Endothelial cell of umbilical vein (primary cell): ENCODE measurements around the gene ACIN1. TPM values are rescaled to one million over a fixed set of nuclear protein-coding genes. Genes with fewer than 3 reads are reported as not detected.

Source experiments
- BruUV-seq: library from RNA; stranded (reverse); fragments of 400-500 nt; replicated peaks from 2 replicates; lab custom pipeline; 2021; lab: Mats Ljungman, UMichigan
- CTCF ChIA-PET: fragments of 300-600, 350-600 bp; sonication (Branson Sonifier 250); formaldehyde crosslinking; loops from one replicate; lab custom pipeline; 2021; ENCODE audit warnings: antibody characterized with exemption, inconsistent platforms; lab: Charles Lee
- POLR2A ChIA-PET: fragments of 300-600, 350-600 bp; sonication (Branson Sonifier 250); formaldehyde crosslinking; loops from one replicate; lab custom pipeline; 2021; ENCODE audit warnings: antibody characterized with exemption, inconsistent platforms; lab: Charles Lee
- DNase-seq: peaks from one replicate; pipeline ENCODE4 v3.0.0-alpha.2; 2011; ENCODE audit warnings: low read depth, low spot score
- FAIRE-seq: peaks from 2 replicates; lab custom pipeline; 2011; peaks lifted over from hg19 to GRCh38; lab: Jason Lieb, UNC
- H2AFZ ChIP-seq: 2 replicates; pipeline ENCODE4 v1.6.0; 2012; ENCODE audit warnings: low read depth, low read length, control low read depth, inconsistent platforms
- H3K27ac ChIP-seq: 2 replicates; pipeline ENCODE4 v1.5.1; 2011; ENCODE audit warnings: low read depth, mild to moderate bottlenecking, control low read depth, low read length, moderate library complexity; ENCODE audit not compliant: insufficient read depth
- H3K27me3 ChIP-seq, 2 experiments: 2 replicates each; pipeline versions ENCODE4 v1.6.0 to v1.6.1; 2011; ENCODE audit warnings: low read length in 2 of 2, mixed read lengths in 1 of 2; ENCODE audit not compliant: control insufficient read depth in 2 of 2, insufficient read depth in 2 of 2
- H3K36me3 ChIP-seq, 2 experiments: 2 replicates in 1 of 2; 3 replicates in 1 of 2; pipeline ENCODE4 v1.5.1; 2011; ENCODE audit warnings: low read length in 2 of 2, mild to moderate bottlenecking in 1 of 2, moderate library complexity in 1 of 2; ENCODE audit not compliant: control insufficient read depth in 2 of 2, insufficient read depth in 2 of 2; ENCODE audit errors: extremely low read depth in 1 of 2
- H3K4me1 ChIP-seq: 3 replicates; pipeline ENCODE4 v1.5.1; 2011; ENCODE audit warnings: mild to moderate bottlenecking, low read length; ENCODE audit not compliant: control insufficient read depth, insufficient read depth; ENCODE audit errors: extremely low read depth
- H3K4me2 ChIP-seq: 2 replicates; pipeline ENCODE4 v1.6.1; 2011; ENCODE audit warnings: low read length, control low read depth, mixed read lengths; ENCODE audit not compliant: insufficient read depth
- H3K4me3 ChIP-seq, 3 experiments: fragments of 200-600 bp in 1 of 3; sonication (generic), shearing (Covaris generic) in 1 of 3; replicated peaks in 1 of 3; 2 replicates each; pipeline ENCODE4 v1.5.1; 2011 to 2016; ENCODE audit warnings: control low read depth in 3 of 3, low read length in 3 of 3, mild to moderate bottlenecking in 2 of 3, inconsistent platforms in 1 of 3, low read depth in 1 of 3, moderate library complexity in 1 of 3; ENCODE audit not compliant: insufficient read depth in 1 of 3
- H3K79me2 ChIP-seq: 2 replicates; pipeline ENCODE4 v1.6.0; 2012; ENCODE audit warnings: low read length, inconsistent platforms; ENCODE audit not compliant: control insufficient read depth, insufficient read depth
- H3K9ac ChIP-seq: replicated peaks from 2 replicates; pipeline ENCODE3; 2011; ENCODE audit warnings: low read length, control low read depth; ENCODE audit not compliant: insufficient read depth; ENCODE audit errors: extremely low read depth
- H3K9me1 ChIP-seq: replicated peaks from 3 replicates; pipeline ENCODE4 v1.6.0; 2011; ENCODE audit warnings: mild to moderate bottlenecking, low read length; ENCODE audit not compliant: control insufficient read depth, insufficient read depth; ENCODE audit errors: extremely low read depth
- H3K9me3 ChIP-seq: replicated peaks from 2 replicates; pipeline ENCODE4 v1.5.1; 2012; ENCODE audit warnings: low read length, inconsistent platforms; ENCODE audit not compliant: control insufficient read depth, insufficient read depth
- H4K20me1 ChIP-seq: replicated peaks from 2 replicates; pipeline ENCODE3; 2011; ENCODE audit warnings: mild to moderate bottlenecking, low read length; ENCODE audit not compliant: control insufficient read depth, insufficient read depth; ENCODE audit errors: extremely low read depth
- CTCF ChIP-seq, 2 donors: IDR thresholded peaks; 1 replicate in 1 of 2; 2 replicates in 1 of 2; pipeline ENCODE4 v1.5.1; 2011; ENCODE audit warnings: low read length in 2 of 2, mild to moderate bottlenecking in 2 of 2, moderate library complexity in 2 of 2, control low read depth in 1 of 2, inconsistent platforms in 1 of 2, low read depth in 1 of 2; ENCODE audit not compliant: insufficient read depth in 1 of 2; ENCODE audit errors: extremely low read depth in 1 of 2
- FOS ChIP-seq: IDR thresholded peaks from 2 replicates; pipeline ENCODE4 v1.6.1; 2011; ENCODE audit warnings: mild to moderate bottlenecking, low read length, moderate library complexity, borderline replicate concordance; ENCODE audit not compliant: insufficient read depth
- GATA2 ChIP-seq: IDR thresholded peaks from 2 replicates; pipeline ENCODE4 v1.7.0; 2011; ENCODE audit warnings: low read depth, mild to moderate bottlenecking, moderate library complexity, mixed read lengths, low read length; ENCODE audit not compliant: insufficient read length, insufficient read depth
- JUN ChIP-seq: IDR thresholded peaks from 2 replicates; pipeline ENCODE4 v1.6.1; 2011; ENCODE audit warnings: borderline replicate concordance, low read depth; ENCODE audit not compliant: insufficient read length, insufficient read depth
- POLR2A ChIP-seq: IDR thresholded peaks from 2 replicates; pipeline ENCODE4 v1.6.1; 2012; ENCODE audit warnings: low read depth, mild to moderate bottlenecking, control low read depth, low read length
- dilution Hi-C: fragments of 300-500 bp; cut with MboI; formaldehyde crosslinking; loops from one replicate; pipeline ENCODE4 v1.15.0; 2019; ENCODE audit warnings: low sequenced_read_pairs; ENCODE audit not compliant: extremely low pct_ligation_motif_present
- intact Hi-C: fragments of 100-400 bp; cut with micrococcal nuclease; formaldehyde crosslinking; loops from one replicate; pipeline ENCODE4 v1.10.0; 2022
- polyA plus RNA-seq, 4 experiments: library from polyadenylated mRNA; depleted of rRNA in 3 of 4; stranded (reverse) in 3 of 4; unstranded in 1 of 4; fragments of >200 nt; gene quantifications; 2 replicates each; pipeline versions ENCODE4 v1.2.1 to v1.2.3, GENCODE V29; 2011 to 2012; ENCODE audit warnings: missing spikeins in 1 of 4
- total RNA-seq: library from RNA; stranded (reverse); gene quantifications from 2 replicates; pipeline ENCODE4 v1.2.3, GENCODE V29; 2021
- TF ChIP-seq, protein P1 (sequence below): IDR thresholded peaks from 2 replicates; pipeline ENCODE4 v1.6.1; 2011; ENCODE audit not compliant: insufficient read depth, insufficient read length

The ACIN1 gene
- total and polyA plus RNA-seq, 2 donors (not counting 3 experiments of a cell fraction or from before 2014, with no cell fraction given): 146 to 240 TPM

DNA sequence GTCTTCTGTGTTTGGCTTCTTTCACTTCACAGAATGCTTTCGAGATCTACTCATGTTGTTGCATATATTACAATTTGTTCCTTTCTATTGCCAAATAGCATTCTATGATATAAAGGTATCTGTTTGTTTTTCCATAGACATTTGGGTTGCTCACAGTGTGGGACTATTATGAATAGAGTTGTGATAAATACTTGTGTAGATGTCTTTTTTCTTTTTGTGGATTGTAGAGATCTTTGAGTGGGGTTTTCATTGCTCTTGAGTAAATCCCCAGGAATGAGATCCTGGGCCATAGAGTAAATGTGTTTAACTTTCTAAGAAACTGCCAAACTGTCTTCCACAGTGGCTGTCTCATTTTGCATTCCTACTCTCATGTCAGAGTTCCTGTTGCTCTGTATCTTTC lies 49.0 kb upstream of the ACIN1 start:
- intact Hi-C loops: no loop called here

More for the DNA sequence above, 49.0 kb upstream of the ACIN1 start:
- Histone ChIP-seq H3K27me3 (no peaks in the 10 kb centered on the region), H3K9me1 (no peaks in the 10 kb centered on the region), H3K27ac (no peak overlapping the region), H3K4me3 (no peak overlapping the region), H3K9ac (no peak overlapping the region), H2AFZ (no peak overlapping the region), H3K4me2 (no peak overlapping the region), H3K79me2 (no peaks in the 10 kb centered on the region), H4K20me1 (no peaks in the 10 kb centered on the region), H3K36me3 (no peaks in the 10 kb centered on the region), H3K4me1 (no peaks in the 10 kb centered on the region), H3K9me3 (no peaks in the 10 kb centered on the region)
- ChIA-PET POLR2A (no interaction called here), CTCF (interaction anchor here (6.4 kb wide), 1 partner anchor 23 kb away, joined by 43 read pairs; no protein-coding TSS in a partner anchor)
- DNase-seq (no peak), FAIRE-seq (no peak)
- no peak for TF ChIP-seq POLR2A
- no peak for TF ChIP-seq JUN
- no peak for TF ChIP-seq CTCF (IDR thresholded peaks at IDR 0.05; ENCODE audit: extremely low read depth in 1 of 2, insufficient read depth in 1 of 2, low read depth in 1 of 2, low read length in 2 of 2)
- TF ChIP-seq GATA2: no peak
- TF ChIP-seq, protein P1, sequence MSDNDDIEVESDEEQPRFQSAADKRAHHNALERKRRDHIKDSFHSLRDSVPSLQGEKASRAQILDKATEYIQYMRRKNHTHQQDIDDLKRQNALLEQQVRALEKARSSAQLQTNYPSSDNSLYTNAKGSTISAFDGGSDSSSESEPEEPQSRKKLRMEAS: no peak
- TF ChIP-seq FOS: no peak
- no TSS peak for BruUV-seq
- dilution Hi-C loops: no loop called here
